ENCODE measurements around the gene LDLR. TPM values are rescaled to one million over a fixed set of nuclear protein-coding genes. Genes with fewer than 3 reads are reported as not detected.

Gene LDLR
- total and polyA plus RNA-seq, 2 of the 4 experiments (the other 2 are of a cell fraction): 45.2 to 53.8 TPM

DNA sequence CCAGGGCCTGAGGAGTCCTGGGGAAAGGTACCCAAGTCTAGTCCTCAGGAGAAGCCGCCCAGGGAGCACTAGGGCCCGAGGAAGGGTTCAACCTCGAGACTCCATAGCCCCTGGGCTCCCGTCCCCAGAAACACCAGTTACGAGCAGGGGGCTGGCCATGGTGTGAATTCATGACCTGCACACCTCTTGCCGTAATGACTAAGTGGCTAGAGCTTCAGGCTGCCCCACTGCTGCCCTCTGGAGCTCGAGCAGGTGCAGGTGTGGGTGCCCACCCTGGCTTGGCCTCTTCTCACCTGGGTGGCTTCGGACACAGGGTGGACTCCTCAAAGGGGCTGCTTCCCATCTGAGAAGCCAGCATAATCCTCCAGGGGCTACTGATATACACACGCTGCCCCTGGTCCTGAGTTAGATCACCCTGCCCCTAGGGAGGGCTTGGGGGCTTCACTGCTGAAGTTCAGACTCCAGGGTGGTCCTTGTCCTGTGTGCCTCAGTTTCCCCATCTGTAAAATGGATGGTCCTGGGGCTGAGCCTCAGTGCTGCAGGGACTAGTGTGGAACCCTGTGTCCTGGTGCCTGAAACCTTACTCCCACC lies 52.8 kb downstream of the LDLR start:
- Histone ChIP-seq H3K14ac (replicated peaks; ENCODE audit: low read depth, low read length) (peak overlapping the region; percentile 97), H2BK15ac (ENCODE audit: low read depth, low read length) (peak overlapping the region; percentile 82; the same call in 2 of the 3 replicates), H3K4ac (ENCODE audit: low read depth, low read length) (peak overlapping the region; percentile 100), H4K20me1 (ENCODE audit: insufficient read depth, low read length) (no peaks in the 10 kb centered on the region; the same call in 1 of the 2 replicates), H3K9me3 (ENCODE audit: control insufficient read depth, insufficient read depth, low read length) (peaks cover 4% of the 10 kb centered on the region; the same call in 1 of the 2 replicates), H2AFZ (replicated peaks; ENCODE audit: low read length, poor library complexity) (peak overlapping the region; percentile 78), H2BK5ac (ENCODE audit: low read depth, low read length, poor library complexity, severe bottlenecking) (peak overlapping the region; percentile 95), H3K36me3 (ENCODE audit: control insufficient read depth, insufficient read depth, low read length) (no peaks in the 10 kb centered on the region; the same call in 1 of the 2 replicates), H2BK120ac (ENCODE audit: low read depth, low read length) (peak overlapping the region; percentile 98), H2AK5ac (ENCODE audit: low read depth, low read length) (peak overlapping the region; percentile 93), H3K4me3 (ENCODE audit: insufficient read depth, low read depth, low read length) (no peak overlapping the region), H3K4me2 (ENCODE audit: low read depth, low read length) (peak overlapping the region; percentile 50), H3K27me3 (ENCODE audit: control insufficient read depth, insufficient read depth, low read length) (no peaks in the 10 kb centered on the region), H3K27ac (ENCODE audit: insufficient read depth, low read length) (peak overlapping the region; percentile 75), H4K91ac (ENCODE audit: insufficient read depth, low read depth, low read length) (peak overlapping the region; percentile 99), H3K4me1 (ENCODE audit: control insufficient read depth, insufficient read depth, low read length) (peaks cover 44% of the 10 kb centered on the region), H4K5ac (ENCODE audit: low read depth, low read length) (peak overlapping the region; percentile 91), H3K23ac (ENCODE audit: low read depth, low read length) (peak overlapping the region; percentile 97), H2AK9ac (replicated peaks; ENCODE audit: low read depth, low read length, poor library complexity) (peak overlapping the region; percentile 97), H4K8ac (ENCODE audit: low read depth in 2 of 2, low read length in 2 of 2) (peak overlapping the region; percentile 57 to 93), H2BK20ac (ENCODE audit: low read depth, low read length) (peak overlapping the region; percentile 98), H3K18ac (ENCODE audit: low read depth, low read length) (peak overlapping the region; percentile 85), H3K56ac (ENCODE audit: extremely low read depth, insufficient read depth, low read length) (peak overlapping the region; percentile 67), H3K9ac (ENCODE audit: low read depth, low read length) (peak overlapping the region; percentile 29), H3K9me1 (ENCODE audit: insufficient read depth, low read length) (peaks cover 23% of the 10 kb centered on the region), H3K79me1 (ENCODE audit: low read depth in 1 of 2, low read length in 2 of 2) (peaks cover 14 to 53% of the 10 kb centered on the region in 2 experiments; a peak in 3 of 4 replicates)
- DNase-seq (no peak), ATAC-seq (ENCODE audit: low read depth) (no peak)
- dilution Hi-C loops (cut with HindIII; ENCODE audit: low sequenced_read_pairs, unreplicated experiment) (no loop called here), in situ Hi-C loops (cut with MboI; ENCODE audit: low sequenced_read_pairs) (no loop called here), intact Hi-C loops (cut with micrococcal nuclease) (no loop called here)
- ChIA-PET CTCF (no interaction called here), POLR2A (ENCODE audit: unreplicated experiment) (no interaction called here)
- no peak for TF ChIP-seq POLR2A (IDR thresholded peaks at IDR 0.05; ENCODE audit: low read depth, low read length)
- no peak for TF ChIP-seq CEBPB (IDR thresholded peaks at IDR 0.05; ENCODE audit: low read depth, low read length)
- TF ChIP-seq, protein P1, sequence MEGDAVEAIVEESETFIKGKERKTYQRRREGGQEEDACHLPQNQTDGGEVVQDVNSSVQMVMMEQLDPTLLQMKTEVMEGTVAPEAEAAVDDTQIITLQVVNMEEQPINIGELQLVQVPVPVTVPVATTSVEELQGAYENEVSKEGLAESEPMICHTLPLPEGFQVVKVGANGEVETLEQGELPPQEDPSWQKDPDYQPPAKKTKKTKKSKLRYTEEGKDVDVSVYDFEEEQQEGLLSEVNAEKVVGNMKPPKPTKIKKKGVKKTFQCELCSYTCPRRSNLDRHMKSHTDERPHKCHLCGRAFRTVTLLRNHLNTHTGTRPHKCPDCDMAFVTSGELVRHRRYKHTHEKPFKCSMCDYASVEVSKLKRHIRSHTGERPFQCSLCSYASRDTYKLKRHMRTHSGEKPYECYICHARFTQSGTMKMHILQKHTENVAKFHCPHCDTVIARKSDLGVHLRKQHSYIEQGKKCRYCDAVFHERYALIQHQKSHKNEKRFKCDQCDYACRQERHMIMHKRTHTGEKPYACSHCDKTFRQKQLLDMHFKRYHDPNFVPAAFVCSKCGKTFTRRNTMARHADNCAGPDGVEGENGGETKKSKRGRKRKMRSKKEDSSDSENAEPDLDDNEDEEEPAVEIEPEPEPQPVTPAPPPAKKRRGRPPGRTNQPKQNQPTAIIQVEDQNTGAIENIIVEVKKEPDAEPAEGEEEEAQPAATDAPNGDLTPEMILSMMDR (conservative IDR thresholded peaks at IDR 0.05; ENCODE audit: low read depth, low read length): no peak
- no peak for TF ChIP-seq RAD21 (IDR thresholded peaks at IDR 0.05; ENCODE audit: low read length)
- no peak for TF ChIP-seq BHLHE40 (IDR thresholded peaks at IDR 0.05; ENCODE audit: low read depth, low read length)
- TF ChIP-seq RFX5 (IDR thresholded peaks at IDR 0.05; ENCODE audit: low read depth, low read length): no peak
- TF ChIP-seq MXI1 (IDR thresholded peaks at IDR 0.05; ENCODE audit: borderline replicate concordance, low read depth, low read length): no peak
- TF ChIP-seq MAZ (IDR thresholded peaks at IDR 0.05; ENCODE audit: borderline replicate concordance, low read depth, low read length): no peak
- TF ChIP-seq SMC3 (IDR thresholded peaks at IDR 0.05; ENCODE audit: low read depth, low read length): no peak
- TF ChIP-seq FOS (IDR thresholded peaks at IDR 0.05; ENCODE audit: low read depth, low read length): no peak
- TF ChIP-seq, protein P2, sequence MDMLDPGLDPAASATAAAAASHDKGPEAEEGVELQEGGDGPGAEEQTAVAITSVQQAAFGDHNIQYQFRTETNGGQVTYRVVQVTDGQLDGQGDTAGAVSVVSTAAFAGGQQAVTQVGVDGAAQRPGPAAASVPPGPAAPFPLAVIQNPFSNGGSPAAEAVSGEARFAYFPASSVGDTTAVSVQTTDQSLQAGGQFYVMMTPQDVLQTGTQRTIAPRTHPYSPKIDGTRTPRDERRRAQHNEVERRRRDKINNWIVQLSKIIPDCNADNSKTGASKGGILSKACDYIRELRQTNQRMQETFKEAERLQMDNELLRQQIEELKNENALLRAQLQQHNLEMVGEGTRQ (IDR thresholded peaks at IDR 0.05; ENCODE audit: low read depth, low read length): no peak
- TF ChIP-seq RCOR1 (IDR thresholded peaks at IDR 0.05; ENCODE audit: insufficient replicate concordance, low read length): no peak
- TF ChIP-seq, protein P3, sequence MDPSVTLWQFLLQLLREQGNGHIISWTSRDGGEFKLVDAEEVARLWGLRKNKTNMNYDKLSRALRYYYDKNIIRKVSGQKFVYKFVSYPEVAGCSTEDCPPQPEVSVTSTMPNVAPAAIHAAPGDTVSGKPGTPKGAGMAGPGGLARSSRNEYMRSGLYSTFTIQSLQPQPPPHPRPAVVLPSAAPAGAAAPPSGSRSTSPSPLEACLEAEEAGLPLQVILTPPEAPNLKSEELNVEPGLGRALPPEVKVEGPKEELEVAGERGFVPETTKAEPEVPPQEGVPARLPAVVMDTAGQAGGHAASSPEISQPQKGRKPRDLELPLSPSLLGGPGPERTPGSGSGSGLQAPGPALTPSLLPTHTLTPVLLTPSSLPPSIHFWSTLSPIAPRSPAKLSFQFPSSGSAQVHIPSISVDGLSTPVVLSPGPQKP (IDR thresholded peaks at IDR 0.05; ENCODE audit: borderline replicate concordance, low read depth, low read length): no peak
- TF ChIP-seq MAFK (IDR thresholded peaks at IDR 0.05; ENCODE audit: low read depth, low read length): no peak
- no peak for TF ChIP-seq NFE2L2 (IDR thresholded peaks at IDR 0.05; ENCODE audit: low read depth, low read length)
- TF ChIP-seq CHD1 (IDR thresholded peaks at IDR 0.05; ENCODE audit: low read depth, low read length): no peak
- WGBS, 2 experiments (ENCODE audit: extremely low coverage in 2 of 2, insufficient read length in 1 of 2): 64% methylated on average over 5 of the region's 9 CpGs; no CpG with 5 or more reads in 1 of the 2 experiments
- BruUV-seq (replicated peaks): no TSS peak
